HG02852 (cell line): ENCODE results near the gene XRCC5.
"Not testable (repeated sequence)": the region's sequence is repeated elsewhere in the genome, so short reads cannot be mapped to it uniquely, and the experiment has no call there.

Experiments
- ATAC-seq: cut with Tn5 transposase; IDR thresholded peaks from one replicate; pipeline ENCODE4 v1.9.1; 2021; ENCODE audit warnings: mild to moderate bottlenecking, moderate library complexity; ENCODE audit not compliant: unreplicated experiment

XRCC5 gene

GRCh38 chr2:216108967-216109921, at the start of gene XRCC5:
XRCC5 (plus strand) TSS chr2:216109348; CDS start chr2:216109437, 89 bp downstream.
- peak; percentile 50 for ATAC-seq

GRCh38 chr2:216064014-216064630, 45.0 kb upstream of the XRCC5 start:
- ATAC-seq, result no peak

GRCh38 chr2:216064665-216065064, 44.5 kb upstream of the XRCC5 start:
- ATAC-seq, result no peak

- no peak for ATAC-seq
Measured at GRCh38 chr2:216066230-216066629, 42.9 kb upstream of the XRCC5 start.

GRCh38 chr2:216069028-216069427, 40.1 kb upstream of the XRCC5 start:
- ATAC-seq, result no peak

DNA sequence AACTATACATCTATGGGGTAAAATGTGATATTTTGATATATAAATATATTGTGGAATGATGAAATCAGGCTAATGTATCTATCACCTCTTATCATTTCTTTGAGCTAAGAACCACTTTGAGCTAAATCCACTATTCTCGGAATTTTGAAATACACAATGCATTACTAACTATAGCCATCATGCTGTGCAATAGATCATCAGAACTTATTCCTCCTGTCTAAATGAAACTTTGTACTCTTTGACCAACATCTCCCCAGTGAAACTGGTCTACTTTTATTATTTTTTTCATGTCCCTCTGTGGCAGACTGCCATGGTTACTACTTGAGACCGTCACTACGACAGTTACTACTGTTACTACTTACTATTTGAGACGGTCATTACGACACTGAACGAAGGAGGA, 39.0 kb upstream of the XRCC5 start:
- ATAC-seq, result no peak

- ATAC-seq, result no peak
Measured at GRCh38 chr2:216071111-216071851, 37.9 kb upstream of the XRCC5 start.

DNA sequence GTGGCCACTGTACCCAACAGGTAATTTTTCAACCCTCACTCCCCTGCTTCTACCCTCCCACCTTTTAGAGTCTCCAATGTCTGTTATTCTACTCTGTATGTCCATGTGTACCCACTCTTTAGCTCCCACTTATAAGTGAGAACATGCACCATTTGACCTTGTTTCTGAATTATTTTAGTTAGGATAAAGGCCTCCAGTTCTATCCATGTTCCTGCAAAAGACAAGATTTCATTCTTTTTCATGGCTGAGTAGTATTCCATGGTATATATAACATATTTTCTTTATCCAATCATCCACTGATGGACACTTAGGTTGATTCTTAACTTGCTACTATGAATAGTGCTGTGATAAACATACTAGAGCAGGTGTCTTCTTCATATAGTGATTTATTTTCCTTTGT, 36.7 kb upstream of the XRCC5 start:
- ATAC-seq, result no peak

GRCh38 chr2:216073773-216074172, 35.4 kb upstream of the XRCC5 start:
- no peak for ATAC-seq

GRCh38 chr2:216074380-216074779, 34.8 kb upstream of the XRCC5 start:
- no peak for ATAC-seq

DNA sequence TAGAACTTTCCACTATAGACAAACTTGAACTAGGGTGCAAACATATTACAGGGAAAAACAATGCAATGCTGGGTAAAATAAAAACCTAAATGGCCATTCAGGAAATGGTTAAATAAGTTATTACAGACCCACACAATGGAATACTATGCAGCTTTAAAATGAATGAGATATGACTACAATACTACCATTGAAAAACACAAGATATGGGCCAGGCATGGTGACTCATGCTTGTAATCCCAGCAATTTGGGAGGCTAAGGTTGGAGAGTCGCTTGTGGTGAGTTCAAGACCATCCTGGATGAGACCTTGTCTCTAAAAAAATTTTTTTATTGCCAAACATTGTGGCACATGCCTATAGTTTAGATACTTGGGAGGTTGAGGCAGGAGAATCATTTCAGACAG, 34.4 kb upstream of the XRCC5 start:
- no peak for ATAC-seq

DNA sequence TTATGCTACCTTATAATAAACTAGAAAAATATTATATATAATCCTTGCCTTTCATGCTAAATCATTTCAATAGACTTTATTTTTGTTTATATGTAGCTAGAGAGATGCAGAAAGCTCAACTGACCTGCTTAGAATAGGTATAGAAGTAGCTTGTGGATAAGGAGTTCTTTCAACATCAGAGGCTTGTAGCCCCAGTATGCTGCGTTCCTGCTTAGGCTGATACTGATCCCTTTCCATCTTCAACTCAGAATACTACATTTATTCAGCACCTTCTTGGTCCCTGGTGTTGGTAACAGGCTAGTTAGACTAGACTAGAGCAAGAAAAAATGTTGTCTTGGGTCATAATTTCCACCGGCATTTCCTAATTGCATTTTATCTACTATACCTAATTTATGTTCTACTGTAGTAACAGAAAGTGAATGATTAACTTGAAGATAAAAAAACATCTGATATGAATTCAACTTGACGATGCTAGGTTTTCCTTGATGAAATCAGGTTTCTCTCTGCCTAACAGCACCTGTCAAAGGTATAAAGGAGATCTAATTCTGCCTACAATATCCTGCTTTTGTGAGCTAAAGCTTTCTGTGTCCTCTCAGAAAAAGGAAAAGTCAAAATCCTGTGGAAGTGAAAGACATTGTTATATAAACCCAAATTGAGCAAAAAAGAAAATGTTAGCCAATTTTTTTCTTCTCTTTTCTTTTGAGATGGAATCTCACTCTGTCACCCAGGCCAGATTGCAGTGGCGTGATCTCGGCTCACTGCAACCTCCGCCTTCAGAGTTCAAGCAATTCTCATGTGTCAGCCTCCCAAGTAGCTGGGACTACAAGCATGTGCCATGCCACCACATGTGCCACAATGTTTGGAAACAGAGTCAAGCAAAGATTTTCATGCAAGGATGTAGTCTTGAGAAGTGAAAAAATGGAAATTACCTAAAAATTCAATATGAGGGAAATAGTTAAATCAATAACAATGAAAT, 33.4 kb upstream of the XRCC5 start:
- ATAC-seq, result no peak

DNA sequence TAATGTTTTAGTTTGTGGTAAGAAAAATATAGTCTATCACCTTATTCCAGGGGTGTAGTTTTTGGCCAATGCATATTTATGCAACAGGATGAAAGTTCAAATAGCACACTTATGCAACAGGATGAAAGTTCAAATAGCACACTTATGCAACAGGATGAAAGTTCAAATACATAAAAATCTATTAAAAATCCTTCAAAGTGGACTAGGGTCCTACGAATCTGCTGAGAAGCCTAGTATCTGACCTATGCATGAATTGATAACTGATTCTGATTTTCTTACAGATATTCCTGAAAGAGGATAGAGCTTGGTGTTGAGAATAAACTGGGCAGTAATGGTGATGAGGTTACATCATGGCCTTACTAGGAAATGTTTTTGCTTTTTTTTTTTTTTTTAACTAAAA, 30.4 kb upstream of the XRCC5 start:
- no peak for ATAC-seq

DNA sequence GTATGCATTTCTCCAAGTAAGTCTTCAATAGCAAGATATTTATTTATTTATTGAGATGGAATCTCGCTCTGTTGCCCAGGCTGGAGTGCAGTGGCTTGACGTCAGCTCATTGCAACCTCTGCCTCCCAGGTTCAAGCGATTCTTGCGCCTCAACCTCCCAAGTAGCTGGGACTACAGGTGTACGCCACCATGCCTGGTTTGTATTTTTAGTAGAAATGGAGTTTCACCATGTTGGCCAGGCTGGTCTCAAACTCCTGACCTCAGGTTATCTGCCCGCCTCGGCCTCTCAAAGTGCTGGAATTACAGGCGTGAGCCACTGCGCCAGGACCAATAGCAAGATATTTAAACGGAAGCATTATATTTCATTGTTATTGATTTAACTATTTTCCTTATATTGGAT, 29.1 kb upstream of the XRCC5 start:
- ATAC-seq, result not testable (repeated sequence)

- no peak for ATAC-seq
Measured at GRCh38 chr2:216081012-216081411, 28.1 kb upstream of the XRCC5 start.

GRCh38 chr2:216081487-216082116, 27.5 kb upstream of the XRCC5 start, which contains the start of the genes PECR and TMEM169:
PECR (minus strand) TSS chr2:216081809; CDS start chr2:216081741, 68 bp downstream.
TMEM169 (plus strand) TSS chr2:216081919; CDS start chr2:216095964, 14,045 bp downstream.
- peak; percentile 92 for ATAC-seq

GRCh38 chr2:216082117-216082711, 26.9 kb upstream of the XRCC5 start:
- peak; percentile 23 for ATAC-seq

GRCh38 chr2:216082805-216083204, 26.3 kb upstream of the XRCC5 start:
- no peak for ATAC-seq
